ENCODE measurements around the gene VPS39. TPM values are rescaled to one million over a fixed set of nuclear protein-coding genes. Genes with fewer than 3 reads are reported as not detected.

Gene VPS39
- total and polyA plus RNA-seq, 4 donors = 61.4 to 77.6 (median 66.9) TPM

GRCh38 chr15:42203891-42204290, 4.2 kb downstream of the VPS39 start:
- DNase-seq (ENCODE audit: low read depth in 4 of 6, low spot score in 6 of 6) = no peak
- 100% methylated on average over 2 of the region's 3 CpGs for WGBS (ENCODE audit: insufficient coverage)
- Histone ChIP-seq H3K27ac (ENCODE audit: low read depth, low read length) (no peak overlapping the region), H3K4me1 (ENCODE audit: control insufficient read depth, insufficient read depth, low read length) (no peaks in the 10 kb centered on the region), H3K36me3 (ENCODE audit: control insufficient read depth, insufficient read depth, low read length) (peaks cover 4% of the 10 kb centered on the region), H3K9me3 (ENCODE audit: control insufficient read depth, insufficient read depth, low read length) (no peaks in the 10 kb centered on the region), H3K27me3 (ENCODE audit: control insufficient read depth, insufficient read depth, low read length) (no peaks in the 10 kb centered on the region), H3K4me3 (ENCODE audit: low read depth, low read length) (no peak overlapping the region)

- 55% methylated on average over 2 of the region's 2 CpGs for WGBS (ENCODE audit: insufficient coverage)
- H3K36me3 ChIP-seq (ENCODE audit: control insufficient read depth, insufficient read depth, low read length) = peaks cover 7% of the 10 kb centered on the region
- H3K27me3 ChIP-seq (ENCODE audit: control insufficient read depth, insufficient read depth, low read length) = no peaks in the 10 kb centered on the region
- H3K4me3 ChIP-seq (ENCODE audit: low read depth, low read length) = no peak overlapping the region
- no peak overlapping the region for H3K27ac ChIP-seq (ENCODE audit: low read depth, low read length)
- DNase-seq (ENCODE audit: low read depth in 4 of 6, low spot score in 6 of 6) = peak in 1 of 6 donors; percentile 1
- no peaks in the 10 kb centered on the region for H3K9me3 ChIP-seq (ENCODE audit: control insufficient read depth, insufficient read depth, low read length)
- no peaks in the 10 kb centered on the region for H3K4me1 ChIP-seq (ENCODE audit: control insufficient read depth, insufficient read depth, low read length)
These were observed 5.5 kb downstream of the VPS39 start for GRCh38 chr15:42202653-42203052.

- H3K27me3 ChIP-seq (ENCODE audit: control insufficient read depth, insufficient read depth, low read length) = no peaks in the 10 kb centered on the region
- H3K36me3 ChIP-seq (ENCODE audit: control insufficient read depth, insufficient read depth, low read length) = peaks cover 10% of the 10 kb centered on the region
- WGBS (ENCODE audit: insufficient coverage) = no CpG with 5 or more reads among the region's 1 CpG
- no peaks in the 10 kb centered on the region for H3K9me3 ChIP-seq (ENCODE audit: control insufficient read depth, insufficient read depth, low read length)
- no peak for DNase-seq (ENCODE audit: low read depth in 4 of 6, low spot score in 6 of 6)
- H3K27ac ChIP-seq (ENCODE audit: low read depth, low read length) = no peak overlapping the region
- no peak overlapping the region for H3K4me3 ChIP-seq (ENCODE audit: low read depth, low read length)
- H3K4me1 ChIP-seq (ENCODE audit: control insufficient read depth, insufficient read depth, low read length) = no peaks in the 10 kb centered on the region
These were observed 6.3 kb downstream of the VPS39 start for GRCh38 chr15:42201801-42202200.

GRCh38 chr15:42199126-42199525, 9.0 kb downstream of the VPS39 start:
- no peak for DNase-seq (ENCODE audit: low read depth in 4 of 6, low spot score in 6 of 6)
- Histone ChIP-seq H3K9me3 (ENCODE audit: control insufficient read depth, insufficient read depth, low read length) (no peaks in the 10 kb centered on the region), H3K4me1 (ENCODE audit: control insufficient read depth, insufficient read depth, low read length) (no peaks in the 10 kb centered on the region), H3K27me3 (ENCODE audit: control insufficient read depth, insufficient read depth, low read length) (no peaks in the 10 kb centered on the region), H3K4me3 (ENCODE audit: low read depth, low read length) (no peak overlapping the region), H3K36me3 (ENCODE audit: control insufficient read depth, insufficient read depth, low read length) (peaks cover 10% of the 10 kb centered on the region), H3K27ac (ENCODE audit: low read depth, low read length) (no peak overlapping the region)
- WGBS (ENCODE audit: insufficient coverage) = 67% methylated on average over 1 of the region's 5 CpGs

GRCh38 chr15:42198516-42198915, 9.6 kb downstream of the VPS39 start:
- Histone ChIP-seq H3K36me3 (ENCODE audit: control insufficient read depth, insufficient read depth, low read length) (peaks cover 10% of the 10 kb centered on the region), H3K27ac (ENCODE audit: low read depth, low read length) (no peak overlapping the region), H3K4me1 (ENCODE audit: control insufficient read depth, insufficient read depth, low read length) (no peaks in the 10 kb centered on the region), H3K27me3 (ENCODE audit: control insufficient read depth, insufficient read depth, low read length) (no peaks in the 10 kb centered on the region), H3K4me3 (ENCODE audit: low read depth, low read length) (no peak overlapping the region), H3K9me3 (ENCODE audit: control insufficient read depth, insufficient read depth, low read length) (no peaks in the 10 kb centered on the region)
- no peak for DNase-seq (ENCODE audit: low read depth in 4 of 6, low spot score in 6 of 6)
- no CpG with 5 or more reads among the region's 1 CpG for WGBS (ENCODE audit: insufficient coverage)

GRCh38 chr15:42194513-42194912, 13.6 kb downstream of the VPS39 start:
- H3K4me3 ChIP-seq (ENCODE audit: low read depth, low read length) = no peak overlapping the region
- H3K4me1 ChIP-seq (ENCODE audit: control insufficient read depth, insufficient read depth, low read length) = no peaks in the 10 kb centered on the region
- no peak for DNase-seq (ENCODE audit: low read depth in 4 of 6, low spot score in 6 of 6)
- H3K36me3 ChIP-seq (ENCODE audit: control insufficient read depth, insufficient read depth, low read length) = peaks cover 12% of the 10 kb centered on the region
- no peak overlapping the region for H3K27ac ChIP-seq (ENCODE audit: low read depth, low read length)
- no CpG with 5 or more reads among the region's 5 CpGs for WGBS (ENCODE audit: insufficient coverage)
- H3K27me3 ChIP-seq (ENCODE audit: control insufficient read depth, insufficient read depth, low read length) = no peaks in the 10 kb centered on the region
- no peaks in the 10 kb centered on the region for H3K9me3 ChIP-seq (ENCODE audit: control insufficient read depth, insufficient read depth, low read length)

- Histone ChIP-seq H3K36me3 (ENCODE audit: control insufficient read depth, insufficient read depth, low read length) (peaks cover 21% of the 10 kb centered on the region), H3K4me3 (ENCODE audit: low read depth, low read length) (no peak overlapping the region), H3K4me1 (ENCODE audit: control insufficient read depth, insufficient read depth, low read length) (no peaks in the 10 kb centered on the region), H3K9me3 (ENCODE audit: control insufficient read depth, insufficient read depth, low read length) (no peaks in the 10 kb centered on the region), H3K27me3 (ENCODE audit: control insufficient read depth, insufficient read depth, low read length) (no peaks in the 10 kb centered on the region), H3K27ac (ENCODE audit: low read depth, low read length) (no peak overlapping the region)
- DNase-seq (ENCODE audit: low read depth in 4 of 6, low spot score in 6 of 6) = no peak
- no CpG with 5 or more reads among the region's 3 CpGs for WGBS (ENCODE audit: insufficient coverage)
These were observed 14.7 kb downstream of the VPS39 start for GRCh38 chr15:42193383-42193782.

- H3K4me3 ChIP-seq (ENCODE audit: low read depth, low read length) = no peak overlapping the region
- WGBS (ENCODE audit: insufficient coverage) = 92% methylated on average over 3 of the region's 8 CpGs
- H3K27me3 ChIP-seq (ENCODE audit: control insufficient read depth, insufficient read depth, low read length) = no peaks in the 10 kb centered on the region
- DNase-seq (ENCODE audit: low read depth in 4 of 6, low spot score in 6 of 6) = no peak
- H3K36me3 ChIP-seq (ENCODE audit: control insufficient read depth, insufficient read depth, low read length) = peaks cover 16% of the 10 kb centered on the region
- no peaks in the 10 kb centered on the region for H3K9me3 ChIP-seq (ENCODE audit: control insufficient read depth, insufficient read depth, low read length)
- H3K4me1 ChIP-seq (ENCODE audit: control insufficient read depth, insufficient read depth, low read length) = no peaks in the 10 kb centered on the region
- no peak overlapping the region for H3K27ac ChIP-seq (ENCODE audit: low read depth, low read length)
These were observed 16.3 kb downstream of the VPS39 start for GRCh38 chr15:42191610-42192346.

- Histone ChIP-seq H3K4me3 (ENCODE audit: low read depth, low read length) (no peak overlapping the region), H3K9me3 (ENCODE audit: control insufficient read depth, insufficient read depth, low read length) (no peaks in the 10 kb centered on the region), H3K36me3 (ENCODE audit: control insufficient read depth, insufficient read depth, low read length) (peaks cover 27% of the 10 kb centered on the region), H3K4me1 (ENCODE audit: control insufficient read depth, insufficient read depth, low read length) (no peaks in the 10 kb centered on the region), H3K27me3 (ENCODE audit: control insufficient read depth, insufficient read depth, low read length) (no peaks in the 10 kb centered on the region), H3K27ac (ENCODE audit: low read depth, low read length) (no peak overlapping the region)
- no peak for DNase-seq (ENCODE audit: low read depth in 4 of 6, low spot score in 6 of 6)
- WGBS (ENCODE audit: insufficient coverage) = 98% methylated on average over 2 of the region's 2 CpGs
These were observed 17.7 kb downstream of the VPS39 start for GRCh38 chr15:42190370-42190769.

- peaks cover 50% of the 10 kb centered on the region for H3K36me3 ChIP-seq (ENCODE audit: control insufficient read depth, insufficient read depth, low read length)
- H3K9me3 ChIP-seq (ENCODE audit: control insufficient read depth, insufficient read depth, low read length) = no peaks in the 10 kb centered on the region
- H3K4me3 ChIP-seq (ENCODE audit: low read depth, low read length) = no peak overlapping the region
- no peak for DNase-seq (ENCODE audit: low read depth in 4 of 6, low spot score in 6 of 6)
- no peaks in the 10 kb centered on the region for H3K27me3 ChIP-seq (ENCODE audit: control insufficient read depth, insufficient read depth, low read length)
- H3K4me1 ChIP-seq (ENCODE audit: control insufficient read depth, insufficient read depth, low read length) = no peaks in the 10 kb centered on the region
- H3K27ac ChIP-seq (ENCODE audit: low read depth, low read length) = no peak overlapping the region
- WGBS (ENCODE audit: insufficient coverage) = 100% methylated on average over 1 of the region's 1 CpG
These were observed 22.3 kb downstream of the VPS39 start for GRCh38 chr15:42185801-42186200.
